SU-DHL-6 (cell line): ENCODE results near the gene PATE2.

ENCODE experiments used
- H2AFZ ChIP-seq: fragments of 200-600 bp; sonication (generic); 2 replicates; pipeline ENCODE4 v1.6.1; 2014; ENCODE audit warnings: low read depth, mild to moderate bottlenecking, moderate library complexity, mixed read lengths, antibody characterized with exemption, low read length; ENCODE audit not compliant: severe bottlenecking
- H3F3A ChIP-seq: fragments of 200-600 bp; shearing (Covaris generic); 2 replicates; pipeline ENCODE4 v1.6.0; 2016; ENCODE audit warnings: antibody characterized with exemption, mild to moderate bottlenecking; ENCODE audit not compliant: insufficient read depth
- H3K27ac ChIP-seq: fragments of 200-600 bp; sonication (generic); 2 replicates; pipeline ENCODE4 v1.5.1; 2016; ENCODE audit warnings: low read depth, mild to moderate bottlenecking, low read length, moderate library complexity, mixed read lengths
- H3K27me3 ChIP-seq: fragments of 200-600 bp; sonication (generic), shearing (Covaris generic); 2 replicates; pipeline ENCODE4 v1.6.0; 2014; ENCODE audit warnings: mild to moderate bottlenecking, low read length
- H3K36me3 ChIP-seq: fragments of 200-600 bp; sonication (generic); 2 replicates; pipeline ENCODE4 v1.6.1; 2014; ENCODE audit warnings: mild to moderate bottlenecking, low read length, mixed read lengths
- H3K4me2 ChIP-seq: fragments of 300-600, 200-600 bp; shearing (Covaris generic), sonication (generic); 2 replicates; pipeline ENCODE4 v1.6.0; 2014; ENCODE audit warnings: low read length, low read depth, mild to moderate bottlenecking; ENCODE audit not compliant: poor library complexity, severe bottlenecking
- H3K4me3 ChIP-seq: fragments of 200-600 bp; sonication (generic); 2 replicates; pipeline ENCODE4 v1.5.1; 2014; ENCODE audit warnings: antibody characterized with exemption, low read length, mild to moderate bottlenecking, mixed read lengths; ENCODE audit not compliant: insufficient read depth, poor library complexity, severe bottlenecking
- H3K79me2 ChIP-seq: fragments of 200-600 bp; sonication (generic); 2 replicates; pipeline ENCODE4 v1.6.1; 2014; ENCODE audit warnings: mild to moderate bottlenecking, low read length, moderate library complexity; ENCODE audit not compliant: insufficient read depth
- H3K9ac ChIP-seq: fragments of 200-600 bp; sonication (generic); 2 replicates; pipeline ENCODE4 v1.7.0; 2014; ENCODE audit warnings: mild to moderate bottlenecking, low read length
- H3K9me2 ChIP-seq: fragments of 200-600 bp; sonication (generic); replicated peaks from 2 replicates; pipeline ENCODE4 v1.6.1; 2014; ENCODE audit warnings: low read length; ENCODE audit not compliant: insufficient read depth
- H3K9me3 ChIP-seq: fragments of 200-600 bp; sonication (generic); 2 replicates; pipeline ENCODE4 v1.6.1; 2014; ENCODE audit warnings: low read length, mixed read lengths; ENCODE audit not compliant: insufficient read depth
- H4K20me1 ChIP-seq: fragments of 200-600 bp; sonication (generic); 2 replicates; pipeline ENCODE4 v1.6.1; 2014; ENCODE audit warnings: low read depth, mild to moderate bottlenecking, antibody characterized with exemption, low read length, moderate library complexity, mixed read lengths
- EZH2phosphoT487 ChIP-seq: fragments of 200-600 bp; sonication (generic), shearing (Covaris generic); conservative IDR thresholded peaks from 2 replicates; pipeline ENCODE4 v1.6.1; 2018; ENCODE audit warnings: mild to moderate bottlenecking, antibody characterized with exemption, low read length, moderate library complexity, mixed read lengths
- TF ChIP-seq, protein P1 (sequence below): fragments of 200-600 bp; sonication (generic); IDR thresholded peaks from one replicate; pipeline ENCODE4 v1.5.1; 2017; ENCODE audit warnings: antibody characterized with exemption, mild to moderate bottlenecking, low read length, moderate library complexity; ENCODE audit not compliant: insufficient read depth, poor library complexity, severe bottlenecking

The PATE2 gene

DNA sequence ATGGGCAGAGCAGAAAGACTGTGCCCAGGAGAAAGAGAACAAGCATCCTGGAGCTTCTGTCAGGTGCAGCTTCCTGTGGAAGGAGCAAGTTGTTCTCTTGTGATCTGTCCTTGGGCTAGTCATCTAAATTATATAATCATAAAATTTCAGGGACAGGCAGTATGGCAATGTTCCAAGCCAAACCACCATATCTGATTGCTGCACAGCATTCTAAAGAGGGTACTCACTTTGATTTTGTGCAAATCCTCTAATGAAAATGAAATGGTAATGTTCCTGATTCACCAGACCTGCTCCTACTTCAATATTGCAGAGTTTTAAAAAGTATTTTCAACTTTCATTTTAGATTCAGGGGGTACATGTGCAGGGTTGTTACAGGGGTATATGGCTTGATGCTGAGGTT, at the start of gene PATE2:
Gene PATE2 (minus strand): TSS at position 101 of the 400 bp plus-strand sequence. CDS start 55 bp downstream, at position 46.
- Histone ChIP-seq H3F3A (no peaks in the 10 kb centered on the region), H3K9me3 (no peaks in the 10 kb centered on the region), H3K27ac (no peak within 1 kb of the TSS), H3K4me2 (no peak within 1 kb of the TSS), H3K79me2 (no peaks in the 10 kb centered on the region), H4K20me1 (no peaks in the 10 kb centered on the region), H3K9me2 (no peaks in the 10 kb centered on the region), H3K36me3 (no peaks in the 10 kb centered on the region), H2AFZ (no peak within 1 kb of the TSS), H3K4me3 (no peak within 1 kb of the TSS), H3K9ac (no peak within 1 kb of the TSS), H3K27me3 (no peaks in the 10 kb centered on the region)
- no peak for TF ChIP-seq EZH2phosphoT487
- TF ChIP-seq, protein P1, sequence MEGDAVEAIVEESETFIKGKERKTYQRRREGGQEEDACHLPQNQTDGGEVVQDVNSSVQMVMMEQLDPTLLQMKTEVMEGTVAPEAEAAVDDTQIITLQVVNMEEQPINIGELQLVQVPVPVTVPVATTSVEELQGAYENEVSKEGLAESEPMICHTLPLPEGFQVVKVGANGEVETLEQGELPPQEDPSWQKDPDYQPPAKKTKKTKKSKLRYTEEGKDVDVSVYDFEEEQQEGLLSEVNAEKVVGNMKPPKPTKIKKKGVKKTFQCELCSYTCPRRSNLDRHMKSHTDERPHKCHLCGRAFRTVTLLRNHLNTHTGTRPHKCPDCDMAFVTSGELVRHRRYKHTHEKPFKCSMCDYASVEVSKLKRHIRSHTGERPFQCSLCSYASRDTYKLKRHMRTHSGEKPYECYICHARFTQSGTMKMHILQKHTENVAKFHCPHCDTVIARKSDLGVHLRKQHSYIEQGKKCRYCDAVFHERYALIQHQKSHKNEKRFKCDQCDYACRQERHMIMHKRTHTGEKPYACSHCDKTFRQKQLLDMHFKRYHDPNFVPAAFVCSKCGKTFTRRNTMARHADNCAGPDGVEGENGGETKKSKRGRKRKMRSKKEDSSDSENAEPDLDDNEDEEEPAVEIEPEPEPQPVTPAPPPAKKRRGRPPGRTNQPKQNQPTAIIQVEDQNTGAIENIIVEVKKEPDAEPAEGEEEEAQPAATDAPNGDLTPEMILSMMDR, result no peak

DNA sequence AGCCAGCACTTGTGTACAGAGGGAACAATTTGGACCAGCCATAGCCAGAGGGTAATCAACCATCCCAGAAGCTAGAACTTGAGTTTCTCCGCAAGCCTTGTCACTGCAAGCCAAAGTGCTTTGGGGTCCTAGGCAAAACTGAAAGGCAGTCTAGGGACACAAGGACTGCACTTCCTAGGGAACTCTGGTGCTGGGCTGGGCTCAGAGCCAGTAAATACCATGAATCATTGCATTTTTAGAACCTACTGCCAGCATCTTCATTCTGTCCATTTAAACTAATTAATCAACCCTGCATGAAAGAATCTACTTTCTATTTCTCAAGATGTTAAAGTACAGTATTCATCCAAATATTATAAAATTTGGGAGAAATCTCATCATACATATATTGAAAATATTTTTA, 29.3 kb upstream of the PATE2 start:
- no peaks in the 10 kb centered on the region for H3K36me3 ChIP-seq
- no peak overlapping the region for H3K4me3 ChIP-seq
- H3F3A ChIP-seq, result no peaks in the 10 kb centered on the region
- H3K4me2 ChIP-seq, result no peak overlapping the region
- H4K20me1 ChIP-seq, result no peaks in the 10 kb centered on the region
- H3K9ac ChIP-seq, result no peak overlapping the region
- no peaks in the 10 kb centered on the region for H3K9me2 ChIP-seq
- H3K9me3 ChIP-seq, result no peaks in the 10 kb centered on the region
- H3K27me3 ChIP-seq, result no peaks in the 10 kb centered on the region
- no peak for TF ChIP-seq EZH2phosphoT487
- TF ChIP-seq, protein P1, result no peak
- H3K27ac ChIP-seq, result no peak overlapping the region
- H2AFZ ChIP-seq, result no peak overlapping the region
- H3K79me2 ChIP-seq, result no peaks in the 10 kb centered on the region

DNA sequence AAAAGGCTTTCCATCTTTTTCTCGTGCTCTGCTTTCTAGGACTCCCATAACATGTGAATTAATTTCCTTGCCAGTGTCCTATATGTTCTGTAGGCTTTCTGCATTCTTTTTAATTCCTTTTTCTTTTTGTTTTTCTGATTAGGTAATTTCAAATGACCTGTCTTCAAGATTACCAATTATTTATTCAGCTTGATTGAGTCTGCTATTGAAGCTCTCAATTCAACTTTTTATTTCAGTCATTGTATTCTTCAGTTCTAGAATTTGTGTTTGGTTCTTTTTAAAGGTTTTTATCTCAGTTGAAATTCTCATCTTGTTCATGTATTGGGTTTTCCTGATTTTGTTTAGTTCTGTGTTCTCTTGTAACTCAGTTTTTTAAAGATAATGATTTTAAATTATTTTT, 23.8 kb upstream of the PATE2 start:
- H2AFZ ChIP-seq, result no peak overlapping the region
- H3F3A ChIP-seq, result no peaks in the 10 kb centered on the region
- H4K20me1 ChIP-seq, result no peaks in the 10 kb centered on the region
- no peaks in the 10 kb centered on the region for H3K36me3 ChIP-seq
- no peaks in the 10 kb centered on the region for H3K9me2 ChIP-seq
- no peak overlapping the region for H3K4me3 ChIP-seq
- H3K4me2 ChIP-seq, result no peak overlapping the region
- H3K9me3 ChIP-seq, result no peaks in the 10 kb centered on the region
- TF ChIP-seq, protein P1, result no peak
- no peak for TF ChIP-seq EZH2phosphoT487
- no peak overlapping the region for H3K9ac ChIP-seq
- H3K27me3 ChIP-seq, result no peaks in the 10 kb centered on the region
- H3K79me2 ChIP-seq, result no peaks in the 10 kb centered on the region
- H3K27ac ChIP-seq, result no peak overlapping the region

DNA sequence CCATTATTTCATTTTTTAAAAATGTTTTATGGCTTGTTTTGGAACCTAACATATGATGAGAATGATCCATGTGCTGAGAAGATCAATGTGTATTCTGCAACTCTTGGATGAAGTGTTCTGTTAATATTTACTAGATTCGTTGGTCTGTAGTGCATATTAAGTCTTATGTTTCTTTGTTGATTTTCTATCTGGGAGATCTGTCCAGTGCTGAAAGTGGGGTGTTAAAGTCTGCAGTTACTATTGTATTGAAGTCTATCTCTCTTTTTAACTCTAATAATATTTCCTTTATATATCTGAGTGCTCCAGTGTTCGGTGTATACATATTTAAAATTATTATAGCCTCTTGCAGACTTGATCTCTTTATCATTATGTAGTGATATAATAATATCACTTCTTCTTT, 21.2 kb upstream of the PATE2 start:
- Histone ChIP-seq H3K27me3 (no peaks in the 10 kb centered on the region), H3K36me3 (no peaks in the 10 kb centered on the region), H4K20me1 (no peaks in the 10 kb centered on the region), H3K79me2 (no peaks in the 10 kb centered on the region), H3K9ac (no peak overlapping the region), H3F3A (no peaks in the 10 kb centered on the region), H3K9me3 (no peaks in the 10 kb centered on the region), H3K4me2 (no peak overlapping the region), H3K27ac (no peak overlapping the region), H3K4me3 (no peak overlapping the region), H2AFZ (no peak overlapping the region), H3K9me2 (no peaks in the 10 kb centered on the region)
- TF ChIP-seq, protein P1, result no peak
- no peak for TF ChIP-seq EZH2phosphoT487
